IPS-NIHi7 (cell line): ENCODE data around the gene TBC1D22A.
"Not testable (repeated sequence)": the region's sequence is repeated elsewhere in the genome, so short reads cannot be mapped to it uniquely, and the experiment has no call there.

Experiments used
- DNase-seq: peaks from one replicate; pipeline ENCODE4 v3.0.0; 2012; ENCODE audit warnings: mixed read lengths; ENCODE audit errors: extremely low spot score

The TBC1D22A gene

DNA sequence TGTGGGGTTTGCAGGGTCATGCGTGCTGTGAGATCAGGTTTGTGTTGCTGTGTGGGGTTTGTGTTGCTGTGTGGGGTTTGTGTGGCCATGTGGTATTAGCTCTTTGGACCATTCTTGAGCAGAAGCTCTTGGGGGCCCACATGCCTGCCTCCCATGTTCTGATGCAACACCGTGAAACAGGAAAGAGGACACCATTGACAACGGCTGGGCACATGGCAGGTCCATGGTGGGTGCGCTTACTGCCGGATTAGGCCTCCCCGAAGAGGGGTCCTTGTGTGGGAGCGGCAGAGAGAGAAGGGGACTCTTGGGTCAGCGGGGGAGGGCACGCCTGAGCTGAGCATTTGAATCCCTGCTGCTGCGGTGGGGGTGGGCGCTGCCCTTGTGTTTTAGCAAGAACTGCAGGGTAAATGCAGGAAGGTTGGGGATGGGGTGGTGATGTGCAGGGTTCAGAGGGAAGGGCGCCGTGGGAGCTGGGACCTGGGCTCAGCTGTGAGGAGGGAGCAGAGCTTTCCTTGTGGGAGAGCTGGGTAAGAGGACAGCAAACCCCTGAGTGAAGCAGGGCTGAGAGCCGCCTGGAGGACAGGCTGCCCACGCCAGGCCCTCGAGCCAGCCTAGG, 361.5 kb downstream of the TBC1D22A start:
- no peak for DNase-seq

DNA sequence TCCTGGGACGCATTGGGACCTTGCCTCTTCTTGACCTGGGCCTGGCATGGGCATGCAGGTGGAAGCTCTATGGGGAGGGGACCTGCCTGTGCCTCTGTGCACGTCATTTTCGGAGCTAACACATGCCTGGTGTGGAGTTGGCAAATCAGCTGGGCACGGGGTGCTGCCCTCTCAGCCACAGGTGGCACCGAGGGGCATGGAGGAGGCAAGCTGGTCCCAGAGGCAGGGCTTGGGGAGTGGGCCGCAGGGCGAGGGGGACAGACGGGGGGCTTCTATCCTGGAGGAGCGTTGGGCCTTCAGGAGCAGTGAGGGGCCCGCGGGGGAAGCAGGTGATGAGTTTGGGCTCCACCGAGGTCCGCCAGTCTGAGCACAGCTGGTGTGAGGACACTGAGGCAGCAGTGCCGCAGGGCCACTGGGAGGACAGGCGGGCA, 362.0 kb downstream of the TBC1D22A start:
- DNase-seq = no peak

DNA sequence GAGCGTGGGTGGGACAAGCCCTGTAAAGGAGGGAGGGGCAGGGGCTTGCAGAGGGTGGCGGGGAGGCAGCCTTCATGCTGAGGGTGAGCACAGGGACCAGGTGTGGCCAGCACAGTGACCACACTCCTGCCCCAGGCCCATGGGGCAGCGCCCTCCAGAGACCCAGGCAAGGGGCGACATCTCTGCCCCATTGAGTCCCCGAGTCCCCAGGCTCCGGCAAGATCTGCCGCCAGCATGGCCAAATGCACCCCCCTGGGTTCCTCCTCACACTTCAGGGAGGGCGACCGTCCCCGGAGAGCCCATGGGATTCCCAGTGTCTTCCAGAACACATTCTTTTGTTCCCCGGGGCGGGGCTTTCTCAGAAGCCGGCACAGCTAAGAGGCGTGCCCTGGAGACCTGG, 362.5 kb downstream of the TBC1D22A start:
- DNase-seq = no peak

DNA sequence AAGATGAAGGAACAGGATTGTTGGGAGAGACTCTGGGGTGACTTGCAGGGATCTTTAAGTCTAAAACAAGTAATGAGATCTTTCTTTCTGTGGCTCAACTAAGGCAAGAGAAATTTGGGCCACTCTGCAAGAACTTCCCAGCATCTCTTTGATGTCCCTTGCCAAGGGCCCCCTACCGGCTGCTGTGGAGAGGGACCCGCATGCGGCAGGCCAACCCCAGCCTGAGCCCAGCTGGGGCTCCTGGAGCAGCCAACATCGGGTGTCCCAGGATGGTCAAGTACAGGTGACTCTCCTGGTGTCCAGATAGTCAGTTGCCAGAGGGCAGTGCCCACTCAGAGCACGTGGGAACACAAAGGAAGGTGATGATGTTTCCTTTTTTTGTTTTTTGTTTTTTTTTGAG, 363.2 kb downstream of the TBC1D22A start:
- DNase-seq = peak; percentile 49

DNA sequence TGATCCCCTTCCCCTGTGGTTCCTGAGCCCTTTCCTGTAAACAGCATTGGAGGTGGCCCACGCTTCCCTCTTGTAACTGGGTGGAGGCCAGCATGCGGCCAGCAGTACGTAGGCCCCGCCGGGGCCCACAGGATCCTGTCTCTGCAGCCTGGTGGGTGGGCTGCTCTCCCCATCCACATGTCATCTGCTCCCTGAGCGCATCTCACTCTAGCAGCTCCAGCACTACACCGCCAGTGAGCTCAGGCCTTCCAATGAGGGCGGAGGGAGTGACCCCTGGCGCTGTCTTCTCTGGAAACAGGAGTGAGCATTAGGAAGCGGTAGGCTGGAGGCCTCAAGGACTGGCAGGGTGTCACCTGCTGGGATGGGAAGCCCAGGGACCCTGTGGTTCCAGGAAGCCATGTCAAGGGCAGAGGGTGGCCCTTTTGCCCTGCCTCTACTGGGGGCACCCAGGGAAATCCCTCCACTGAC, 363.9 kb downstream of the TBC1D22A start:
- DNase-seq = no peak

DNA sequence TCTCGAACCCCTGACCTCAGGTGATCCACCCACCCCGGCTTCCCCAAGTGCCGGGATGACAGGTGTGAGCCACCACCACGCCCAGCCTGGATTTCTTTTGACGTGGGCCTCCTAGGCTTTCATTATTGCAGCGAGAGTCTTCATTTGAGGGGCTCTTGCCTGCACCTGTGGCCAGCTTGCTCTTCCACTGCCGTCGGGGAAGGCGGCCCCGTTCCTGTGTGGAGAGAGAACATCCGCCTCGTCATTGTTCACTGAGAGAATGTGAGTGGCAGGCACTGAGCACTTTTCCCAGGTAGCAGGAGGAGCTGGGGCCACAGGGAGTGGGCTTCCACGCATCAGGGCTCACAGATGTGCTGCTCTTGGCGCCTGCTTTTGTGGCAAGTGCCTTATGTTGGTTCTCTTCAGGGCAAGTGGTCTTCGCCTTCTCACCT, 365.0 kb downstream of the TBC1D22A start:
- no peak for DNase-seq

DNA sequence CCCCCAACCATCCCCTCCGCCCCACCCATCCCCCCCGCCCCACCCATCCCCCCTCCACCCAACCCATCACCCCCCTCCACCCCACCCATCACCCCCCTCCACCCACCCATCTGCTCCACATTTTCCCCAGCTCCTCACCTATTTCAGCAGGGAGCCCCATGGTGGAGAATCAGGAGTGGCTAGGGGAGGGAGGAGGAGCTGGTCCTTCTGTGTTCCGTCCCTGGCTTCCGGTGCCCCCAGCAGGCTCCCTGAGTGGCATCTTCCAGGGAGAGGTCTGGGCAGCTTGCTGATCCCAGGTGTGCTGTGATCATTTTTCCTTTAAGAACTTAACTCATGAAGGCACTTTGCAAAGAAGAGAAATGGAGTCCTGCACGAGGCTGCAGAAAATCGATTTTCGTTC, 365.8 kb downstream of the TBC1D22A start:
- DNase-seq = no peak

DNA sequence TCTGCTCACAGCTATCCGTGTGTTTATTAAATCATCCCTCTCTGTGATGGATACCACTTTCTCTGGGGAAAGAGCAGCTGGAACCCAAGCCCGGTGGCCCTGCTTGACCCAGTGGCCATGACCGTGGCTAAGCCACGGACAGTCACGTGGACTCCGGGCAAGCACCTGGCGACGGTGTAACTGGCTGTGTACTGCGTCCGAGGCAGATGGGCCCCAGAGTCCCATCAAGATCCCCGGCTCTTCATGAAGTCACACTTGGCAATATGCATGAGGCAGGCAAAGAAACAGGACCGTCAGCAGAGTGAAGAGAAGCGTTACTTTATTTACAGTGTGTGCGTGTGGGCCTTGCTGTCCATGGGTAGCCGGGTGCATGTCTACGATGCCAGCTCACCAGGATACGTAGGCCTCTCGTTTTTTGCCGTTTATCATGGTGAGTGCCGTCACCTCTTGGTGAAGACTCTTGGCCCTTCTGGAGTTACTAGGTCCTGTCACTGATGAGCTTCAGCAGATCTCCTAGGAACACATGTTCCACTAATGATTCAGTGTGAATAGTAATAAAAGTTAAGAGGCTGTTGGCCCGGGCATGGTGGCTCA, 366.3 kb downstream of the TBC1D22A start:
- DNase-seq = no peak

DNA sequence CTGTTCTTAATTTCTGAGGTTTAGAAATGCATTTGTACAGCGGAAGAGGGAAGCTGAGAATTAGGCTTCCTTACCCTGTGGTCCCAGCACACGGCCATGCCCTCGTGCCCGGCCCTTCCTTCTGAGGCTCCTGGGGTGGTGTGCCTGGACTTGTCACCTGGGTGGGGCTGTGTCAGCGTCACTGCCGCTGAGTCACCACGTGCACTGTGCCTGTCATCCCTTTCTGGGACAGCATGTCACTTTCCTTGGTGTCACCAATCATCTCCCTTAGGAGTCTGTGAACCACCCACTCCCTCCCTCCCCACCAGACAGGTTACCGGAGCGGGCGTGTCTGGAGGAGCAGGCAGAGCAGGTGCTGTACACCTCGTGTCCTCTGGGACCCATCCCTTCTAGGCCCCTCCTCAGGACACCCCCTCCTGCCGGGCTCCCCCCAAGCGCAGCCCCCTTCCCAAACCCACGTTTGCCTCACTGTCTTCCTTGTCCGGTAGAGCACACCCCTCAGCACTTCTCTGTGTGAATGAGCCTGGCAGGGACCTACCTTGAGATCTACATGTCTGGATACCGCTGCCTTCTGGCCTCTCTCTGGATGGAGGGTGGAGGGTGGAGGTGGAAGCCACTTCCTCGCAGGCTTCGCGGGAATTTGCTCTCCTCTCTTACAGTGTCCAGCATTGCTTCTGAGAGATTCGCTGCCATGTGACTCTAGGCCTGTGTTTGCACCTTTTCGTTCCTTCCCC, 367.6 kb downstream of the TBC1D22A start:
- no peak for DNase-seq

DNA sequence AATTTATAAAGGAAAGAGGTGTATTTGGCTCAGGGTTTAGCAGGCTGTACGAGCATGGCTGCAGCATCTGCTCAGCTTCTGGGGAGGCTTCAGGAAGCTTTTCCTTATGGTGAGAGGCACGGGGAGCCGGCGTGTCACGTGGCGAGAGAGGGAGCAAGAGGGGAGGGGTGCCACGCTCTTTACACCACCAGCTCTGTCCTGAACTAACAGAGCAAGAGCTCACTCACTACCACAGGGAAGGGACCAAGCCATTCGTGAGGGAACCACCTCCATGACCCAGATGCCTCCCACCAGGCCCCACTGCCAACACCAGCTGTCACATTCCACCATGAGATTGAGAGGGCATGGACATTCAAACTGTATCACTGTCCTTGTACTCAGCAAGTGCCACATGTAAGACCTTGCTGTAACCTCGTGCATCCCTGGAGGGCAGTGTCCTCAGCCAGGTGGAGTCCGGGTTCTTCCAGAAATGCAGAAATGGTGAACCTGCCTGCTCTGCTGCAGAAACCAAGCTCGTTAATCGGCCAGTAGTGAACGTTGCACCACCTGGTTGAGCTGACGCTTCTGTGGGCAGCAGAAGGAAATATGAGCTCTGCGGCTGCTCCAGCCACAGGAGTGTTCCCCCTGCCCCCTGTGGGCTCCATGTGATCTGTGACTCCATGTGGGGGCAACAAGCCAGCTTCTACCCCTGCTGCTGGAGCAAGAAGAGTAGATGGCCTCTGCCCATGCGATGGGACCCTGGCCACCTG, 368.6 kb downstream of the TBC1D22A start:
- no peak for DNase-seq

DNA sequence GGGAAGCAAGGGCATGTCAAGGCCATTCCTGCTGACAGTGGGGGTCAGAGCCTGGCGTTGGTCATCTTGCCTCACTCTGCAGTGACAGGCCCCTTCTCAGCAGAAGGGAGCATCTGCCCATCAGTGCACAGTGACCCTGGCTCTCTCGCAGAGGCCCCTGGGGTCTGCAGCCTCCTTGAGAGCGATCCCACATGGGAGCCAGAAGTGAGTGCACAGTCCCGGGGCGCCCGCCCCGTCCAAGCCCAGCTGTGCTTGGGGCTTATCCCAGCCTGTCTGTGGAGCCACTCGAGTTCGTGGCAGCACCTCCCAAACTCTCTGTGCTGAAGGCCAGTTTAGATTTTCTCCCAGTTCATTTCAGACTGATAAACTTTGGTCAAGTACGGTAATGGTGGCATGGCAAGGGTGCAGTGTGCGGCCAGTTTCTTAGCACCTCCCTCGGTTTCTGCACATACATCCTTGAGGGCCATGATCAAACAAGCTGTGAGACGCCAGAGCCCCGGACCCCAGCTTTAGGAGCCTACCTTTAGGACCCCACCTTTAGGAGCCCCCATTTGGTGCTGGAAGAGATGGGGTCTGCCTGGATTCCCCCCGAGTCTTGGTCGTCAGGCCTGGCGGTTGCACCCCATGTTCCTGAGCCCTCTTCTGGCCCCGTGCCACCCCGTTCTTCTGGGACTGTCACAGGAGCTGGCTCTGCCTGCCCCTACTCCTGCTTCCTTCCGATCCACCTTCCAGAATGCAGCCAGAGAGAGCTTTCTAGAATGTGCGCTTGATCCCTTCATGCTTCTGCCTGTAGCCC, 369.4 kb downstream of the TBC1D22A start:
- DNase-seq = no peak

DNA sequence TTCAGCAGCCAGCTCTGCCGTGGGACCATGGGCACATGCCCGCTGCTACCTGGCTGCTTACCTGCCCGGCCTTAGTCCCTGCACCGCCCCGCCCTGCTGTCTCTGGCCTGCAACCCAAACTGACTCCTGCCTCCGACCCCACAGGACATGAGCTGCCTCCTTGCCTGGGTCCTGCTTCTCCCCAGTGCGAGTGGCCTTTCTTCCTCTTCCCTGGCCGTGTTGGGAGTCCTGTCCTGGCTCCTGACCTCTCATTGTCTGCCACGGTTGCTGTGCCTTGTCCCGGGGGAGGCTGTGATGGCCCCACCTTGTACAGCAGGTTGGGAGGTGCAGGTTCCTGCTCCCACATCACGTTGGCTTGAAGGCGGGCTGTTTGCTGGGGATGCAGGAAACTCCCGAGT, 370.0 kb downstream of the TBC1D22A start:
- no peak for DNase-seq

DNA sequence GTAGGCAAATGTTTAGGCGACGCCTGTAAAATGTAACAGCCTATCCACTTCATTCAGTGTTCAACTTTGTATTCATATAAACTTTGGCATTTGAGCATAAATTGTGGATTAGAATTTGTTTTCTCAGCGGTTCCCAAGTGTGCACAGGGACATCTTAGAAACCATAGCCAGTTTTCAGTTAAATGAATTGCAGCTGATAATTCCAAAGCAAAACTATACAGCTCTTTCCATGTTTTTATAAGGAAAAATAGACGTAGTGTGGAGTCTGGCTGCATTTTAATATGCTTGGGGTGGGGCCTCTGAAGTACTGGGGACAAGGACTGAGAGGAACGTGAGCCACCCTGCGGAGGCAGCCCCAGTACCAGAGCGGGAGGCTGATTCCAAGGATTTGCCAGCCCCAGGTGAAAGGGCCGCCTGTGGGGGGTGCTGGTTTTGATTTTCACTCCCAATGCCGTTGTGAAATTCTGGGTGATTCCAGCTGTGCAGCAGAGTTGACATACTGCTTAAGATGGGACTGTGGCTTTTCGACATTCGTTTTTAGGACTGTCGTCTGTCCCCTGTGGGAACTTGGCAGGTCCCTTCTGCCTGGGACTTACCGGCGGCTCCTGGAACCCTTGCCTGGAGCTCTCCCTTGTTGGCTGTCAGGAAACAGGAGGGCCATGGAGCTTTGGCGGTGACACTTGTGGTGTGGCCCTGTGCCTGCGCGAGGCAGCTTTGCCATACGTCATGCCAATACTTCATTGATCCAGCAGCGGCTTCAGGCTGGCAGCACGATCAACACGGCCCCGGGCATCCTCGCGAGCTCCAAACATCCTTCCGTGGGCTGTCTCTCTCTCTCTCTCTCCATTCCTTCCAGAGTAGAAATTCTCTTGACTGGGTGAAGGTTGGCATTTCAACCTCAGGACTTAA, 370.9 kb downstream of the TBC1D22A start:
- peak; percentile 33 for DNase-seq

DNA sequence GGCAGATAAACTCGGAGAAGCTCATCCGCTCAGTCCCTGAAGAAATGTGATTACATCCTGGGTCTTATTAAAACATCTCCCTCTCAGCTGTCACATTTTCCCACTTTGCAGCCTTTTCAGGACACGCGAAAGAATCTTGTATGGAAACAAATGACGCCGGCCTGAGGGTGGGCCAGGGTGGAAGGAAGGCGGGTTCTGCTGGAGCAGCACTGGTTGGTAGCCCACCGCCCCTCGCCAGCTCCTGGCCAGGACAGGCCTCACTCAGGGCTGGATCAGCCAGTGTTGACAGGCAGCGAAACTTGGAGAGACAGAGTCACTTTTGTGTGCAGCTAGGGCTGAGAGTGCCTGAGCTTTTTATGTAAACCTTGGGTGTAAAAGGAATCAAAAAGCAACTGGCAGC, 371.8 kb downstream of the TBC1D22A start:
- DNase-seq = no peak

DNA sequence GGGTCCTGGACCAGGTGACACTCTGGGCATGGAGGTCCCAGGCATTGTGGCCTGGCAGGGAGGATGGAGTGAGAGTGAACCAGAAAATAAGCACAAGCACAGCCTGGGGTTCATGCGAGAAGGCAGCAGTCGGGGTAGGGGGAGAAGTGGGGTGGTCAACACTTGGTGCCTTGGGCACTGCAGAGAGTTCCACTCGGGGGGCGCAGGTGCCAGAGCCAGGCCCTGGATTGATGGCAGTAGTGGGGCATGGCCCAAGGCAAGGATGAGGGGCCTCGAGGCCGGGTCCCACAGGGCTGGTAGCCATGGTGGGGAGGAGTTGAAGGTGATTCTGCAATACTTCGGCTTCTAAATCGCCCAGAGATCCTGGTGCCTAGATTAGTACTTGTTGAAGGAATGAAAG, 372.9 kb downstream of the TBC1D22A start:
- no peak for DNase-seq

DNA sequence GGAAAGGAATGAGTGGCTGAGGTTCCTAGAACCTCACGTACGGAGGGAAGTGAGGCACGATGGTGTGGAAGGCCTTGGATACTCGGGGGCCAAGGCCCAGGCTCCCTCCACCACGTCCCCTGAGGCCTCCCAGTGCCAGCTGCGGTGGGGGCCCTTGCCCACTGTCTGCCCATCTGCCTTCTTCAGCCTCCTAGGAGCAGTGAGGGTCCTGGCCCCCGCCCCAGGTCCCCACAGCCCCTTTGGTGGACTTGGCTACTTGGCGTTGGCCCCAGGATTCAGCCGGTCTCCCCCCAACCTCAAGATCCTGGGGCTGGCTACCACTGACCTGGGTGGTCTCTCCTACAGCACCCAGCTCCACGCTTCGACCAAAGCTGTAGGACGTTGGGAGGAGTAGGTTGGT, 373.6 kb downstream of the TBC1D22A start:
- no peak for DNase-seq

DNA sequence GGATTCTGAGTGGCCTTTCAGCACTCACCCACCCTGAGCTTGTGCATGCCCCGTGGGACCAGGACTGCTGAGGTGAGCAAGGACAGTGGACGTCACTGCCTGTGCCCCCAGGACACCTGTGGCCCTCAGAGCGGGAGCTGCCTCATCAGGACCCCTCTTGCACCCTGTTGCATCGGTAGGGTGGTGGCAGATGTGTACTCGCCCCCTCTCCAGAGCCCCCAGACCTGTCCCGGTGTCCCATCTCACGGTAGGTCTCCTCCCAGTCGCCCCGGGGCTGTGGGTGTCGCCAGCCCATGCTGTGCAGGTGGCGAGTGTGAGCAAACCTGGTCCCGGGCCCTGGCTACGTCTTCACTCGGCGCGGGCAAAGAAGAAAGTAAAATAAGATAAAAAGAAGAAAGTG, 374.2 kb downstream of the TBC1D22A start:
- no peak for DNase-seq

DNA sequence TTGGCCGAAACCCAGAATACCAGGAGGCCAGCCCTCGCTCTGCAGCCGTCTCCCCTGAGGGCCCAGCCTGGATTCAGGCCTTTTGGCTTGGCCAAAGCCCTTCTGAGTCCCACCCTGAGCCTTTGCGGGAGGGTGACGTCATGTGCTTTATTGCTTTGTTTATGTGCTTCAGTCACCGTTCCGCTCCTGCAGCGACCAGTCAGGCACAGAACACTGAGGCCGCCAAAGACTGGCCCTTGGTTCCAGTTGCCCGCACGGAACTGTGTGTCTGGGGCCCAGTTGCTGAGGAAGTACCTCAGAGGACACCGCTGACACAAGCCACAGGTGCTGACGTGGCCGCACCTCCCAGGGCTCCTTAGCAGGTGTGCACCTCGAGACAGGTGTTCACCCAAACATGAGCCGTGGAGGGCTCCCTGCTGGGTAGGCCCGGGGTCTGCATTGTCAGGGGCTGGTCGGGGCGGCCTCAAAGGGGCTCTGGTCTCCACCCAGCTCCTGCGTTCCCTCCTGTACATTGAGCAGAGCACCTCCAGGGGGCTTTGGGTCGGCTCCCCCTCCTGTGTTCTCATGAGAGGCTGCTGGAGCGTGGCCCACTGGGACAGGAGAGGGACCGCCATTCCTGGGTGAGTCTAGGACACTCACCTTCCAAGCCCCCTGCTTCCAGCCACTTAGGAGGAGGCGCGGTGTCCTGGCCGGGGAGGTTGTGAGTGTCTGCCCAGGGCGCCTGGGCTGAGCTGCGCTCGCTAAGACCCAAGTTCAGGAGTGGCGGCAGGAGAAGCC, 376.8 kb downstream of the TBC1D22A start:
- no peak for DNase-seq

DNA sequence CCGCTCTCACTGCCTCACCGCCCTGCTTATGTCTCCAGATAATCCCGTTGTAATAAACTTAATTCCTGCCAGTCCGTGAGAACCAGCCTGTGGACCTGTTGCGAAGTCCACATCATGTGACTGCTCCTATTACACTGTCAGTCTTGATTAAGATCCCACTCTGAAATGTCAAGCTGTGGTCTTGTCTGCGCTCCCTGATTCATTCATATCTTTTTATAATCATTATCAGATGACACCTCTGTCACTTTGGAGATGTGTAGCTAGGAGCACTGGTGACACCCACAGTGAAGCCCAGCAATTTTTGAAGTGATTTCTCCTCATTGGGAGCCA, 377.3 kb downstream of the TBC1D22A start:
- DNase-seq = no peak

DNA sequence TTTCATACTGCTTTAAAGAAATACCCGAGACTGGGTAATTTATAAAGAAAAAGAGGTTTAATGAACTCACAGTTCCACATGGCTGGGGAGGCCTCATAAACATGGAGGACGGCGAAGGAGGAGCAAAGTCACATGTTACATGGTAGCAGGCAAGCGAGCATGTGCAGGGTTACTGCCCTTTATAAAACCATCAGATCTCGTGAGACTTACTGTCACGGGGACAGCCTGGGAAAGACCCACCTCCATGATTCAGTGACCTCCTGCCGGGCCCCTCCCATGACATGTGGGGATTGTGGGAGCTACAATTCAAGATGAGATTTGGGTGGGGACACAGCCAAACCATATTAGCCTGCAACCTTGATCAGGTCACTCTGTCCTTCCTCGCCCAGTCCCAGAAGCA, 378.5 kb downstream of the TBC1D22A start:
- not testable (repeated sequence) for DNase-seq
